HEK293 (cell line): Measurements from ENCODE around the gene CIB4.
A peak's percentile ranks its signal among the peaks of the same experiment; 100 is the strongest.

Experiments
- CTCF ChIA-PET: fragments of 350-600 bp; formaldehyde crosslinking; extraction: SDS; loops from one replicate; lab custom pipeline; 2021; ENCODE audit warnings: antibody characterized with exemption; lab: Yijun Ruan, JAX
- POLR2A ChIA-PET: fragments of 300-600 bp; formaldehyde crosslinking; extraction: SDS; loops from one replicate; lab custom pipeline; 2020; ENCODE audit warnings: antibody characterized with exemption, inconsistent platforms; lab: Yijun Ruan, JAX
- H3K27ac ChIP-seq: fragments of 200-500 bp; sonication (Bioruptor generic); 2 replicates; pipeline ENCODE4 v1.5.1; 2014; ENCODE audit warnings: low read depth, low read length, control low read depth, inconsistent platforms; ENCODE audit errors: extremely low read depth
- H3K36me3 ChIP-seq, 2 experiments: fragments of 200-500 bp in 1 of 2; sonication (Bioruptor generic) in 1 of 2; 1 replicate in 1 of 2; 2 replicates in 1 of 2; pipeline ENCODE4 v1.5.1; 2014 to 2017; ENCODE audit warnings: inconsistent platforms in 2 of 2, low read length in 2 of 2; ENCODE audit not compliant: control insufficient read depth in 2 of 2, insufficient read depth in 1 of 2
- H3K4me1 ChIP-seq: fragments of 200-500 bp; sonication (Bioruptor generic); 2 replicates; pipeline ENCODE4 v1.5.1; 2014; ENCODE audit warnings: mild to moderate bottlenecking, low read length, inconsistent platforms; ENCODE audit not compliant: control insufficient read depth, insufficient read depth
- H3K4me3 ChIP-seq: 2 replicates; pipeline ENCODE4 v1.5.1; 2011; ENCODE audit warnings: low read depth, mild to moderate bottlenecking, control low read depth, low read length, moderate library complexity
- H3K9me3 ChIP-seq: fragments of 200-500 bp; sonication (Bioruptor generic); 2 replicates; pipeline ENCODE4 v1.5.1; 2014; ENCODE audit warnings: low read depth, low read length, inconsistent platforms; ENCODE audit not compliant: control insufficient read depth, insufficient read depth
- GLIS1 ChIP-seq: fragments of 450-650 bp; formaldehyde crosslinking; IDR thresholded peaks from 2 replicates; pipeline ENCODE4 v1.5.1; 2016; ENCODE audit warnings: missing biosample characterization, missing genetic modification characterization
- KLF1 ChIP-seq: fragments of 450-650 bp; formaldehyde crosslinking; IDR thresholded peaks from 2 replicates; pipeline ENCODE4 v1.5.1; 2016; ENCODE audit warnings: missing biosample characterization, missing genetic modification characterization
- MYNN ChIP-seq: fragments of 450-650 bp; formaldehyde crosslinking; IDR thresholded peaks from 2 replicates; pipeline ENCODE4 v1.5.1; 2016; ENCODE audit warnings: missing biosample characterization, missing genetic modification characterization, borderline replicate concordance
- OVOL3 ChIP-seq: fragments of 450-650 bp; formaldehyde crosslinking; IDR thresholded peaks from 2 replicates; pipeline ENCODE4 v1.5.1; 2016; ENCODE audit warnings: missing biosample characterization, missing genetic modification characterization
- PRDM10 ChIP-seq: fragments of 450-650 bp; formaldehyde crosslinking; IDR thresholded peaks from 2 replicates; pipeline ENCODE4 v1.5.1; 2016; ENCODE audit warnings: missing biosample characterization, missing genetic modification characterization
- SALL2 ChIP-seq: fragments of 450-650 bp; formaldehyde crosslinking; IDR thresholded peaks from 2 replicates; pipeline ENCODE4 v1.5.0; 2017; ENCODE audit warnings: missing biosample characterization, mild to moderate bottlenecking, missing genetic modification characterization, borderline replicate concordance
- WT1 ChIP-seq: fragments of 450-650 bp; formaldehyde crosslinking; IDR thresholded peaks from 2 replicates; pipeline ENCODE4 v1.5.1; 2016; ENCODE audit warnings: missing biosample characterization, missing genetic modification characterization
- ZEB2 ChIP-seq: fragments of 450-650 bp; formaldehyde crosslinking; IDR thresholded peaks from 2 replicates; pipeline ENCODE4 v1.5.1; 2016; ENCODE audit warnings: missing biosample characterization, missing genetic modification characterization
- ZFHX2 ChIP-seq: fragments of 450-650 bp; formaldehyde crosslinking; conservative IDR thresholded peaks from 2 replicates; pipeline ENCODE4 v1.5.1; 2016; ENCODE audit warnings: missing biosample characterization, missing genetic modification characterization
- ZIC2 ChIP-seq: fragments of 450-650 bp; formaldehyde crosslinking; IDR thresholded peaks from 2 replicates; pipeline ENCODE4 v1.5.1; 2016; ENCODE audit warnings: missing biosample characterization, missing genetic modification characterization
- ZNF394 ChIP-seq: fragments of 450-650 bp; formaldehyde crosslinking; IDR thresholded peaks from 2 replicates; pipeline ENCODE4 v1.5.1; 2016; ENCODE audit warnings: missing biosample characterization, missing genetic modification characterization, mild to moderate bottlenecking, moderate library complexity, borderline replicate concordance
- ZNF416 ChIP-seq: fragments of 450-650 bp; formaldehyde crosslinking; IDR thresholded peaks from 2 replicates; pipeline ENCODE4 v1.5.1; 2016; ENCODE audit warnings: missing biosample characterization, missing genetic modification characterization
- ZNF423 ChIP-seq: fragments of 450-650 bp; formaldehyde crosslinking; IDR thresholded peaks from 2 replicates; pipeline ENCODE4 v1.5.1; 2016; ENCODE audit warnings: missing biosample characterization, missing genetic modification characterization
- ZNF704 ChIP-seq: fragments of 450-650 bp; formaldehyde crosslinking; IDR thresholded peaks from 2 replicates; pipeline ENCODE4 v1.5.1; 2016; ENCODE audit warnings: missing biosample characterization, missing genetic modification characterization
- ZNF837 ChIP-seq: fragments of 450-650 bp; formaldehyde crosslinking; IDR thresholded peaks from 2 replicates; pipeline ENCODE4 v1.5.1; 2016; ENCODE audit warnings: missing biosample characterization, missing genetic modification characterization
- TF ChIP-seq, protein P1 (sequence below): fragments of 450-650 bp; formaldehyde crosslinking; IDR thresholded peaks from 2 replicates; pipeline ENCODE4 v1.5.1; 2016; ENCODE audit warnings: missing biosample characterization, missing genetic modification characterization

Gene CIB4

GRCh38 chr2:26576565-26577441 lies 64.4 kb downstream of the CIB4 start:
- Histone ChIP-seq H3K4me1 (no peaks in the 10 kb centered on the region), H3K4me3 (no peak overlapping the region), H3K9me3 (no peaks in the 10 kb centered on the region), H3K27ac (no peak overlapping the region), H3K36me3 (no peaks in the 10 kb centered on the region)
- TF ChIP-seq ZNF837 (tag by site-specific recombination) (no peak), SALL2 (tag by site-specific recombination) (no peak), ZIC2 (tag by site-specific recombination) (peak; percentile 90), ZFHX2 (0 out of 2 replicates have a peak, but pooled peaks have one; percentile 23), OVOL3 (tag by site-specific recombination) (no peak), ZNF423 (tag by site-specific recombination) (no peak), KLF1 (tag by site-specific recombination) (peak; percentile 79), GLIS1 (tag by site-specific recombination) (0 out of 2 replicates have a peak, but pooled peaks have one; percentile 11)
- TF ChIP-seq, protein P1, sequence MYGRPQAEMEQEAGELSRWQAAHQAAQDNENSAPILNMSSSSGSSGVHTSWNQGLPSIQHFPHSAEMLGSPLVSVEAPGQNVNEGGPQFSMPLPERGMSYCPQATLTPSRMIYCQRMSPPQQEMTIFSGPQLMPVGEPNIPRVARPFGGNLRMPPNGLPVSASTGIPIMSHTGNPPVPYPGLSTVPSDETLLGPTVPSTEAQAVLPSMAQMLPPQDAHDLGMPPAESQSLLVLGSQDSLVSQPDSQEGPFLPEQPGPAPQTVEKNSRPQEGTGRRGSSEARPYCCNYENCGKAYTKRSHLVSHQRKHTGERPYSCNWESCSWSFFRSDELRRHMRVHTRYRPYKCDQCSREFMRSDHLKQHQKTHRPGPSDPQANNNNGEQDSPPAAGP (tag by site-specific recombination) = peak; percentile 70
- POLR2A ChIA-PET = no interaction called here
- CTCF ChIA-PET = interaction anchor here (0.6 to 5.1 kb wide), 34 partner anchors 9 to 909 kb away, joined by 3 to 42 read pairs (median 4); partner anchors contain the start of gene OTOF

DNA sequence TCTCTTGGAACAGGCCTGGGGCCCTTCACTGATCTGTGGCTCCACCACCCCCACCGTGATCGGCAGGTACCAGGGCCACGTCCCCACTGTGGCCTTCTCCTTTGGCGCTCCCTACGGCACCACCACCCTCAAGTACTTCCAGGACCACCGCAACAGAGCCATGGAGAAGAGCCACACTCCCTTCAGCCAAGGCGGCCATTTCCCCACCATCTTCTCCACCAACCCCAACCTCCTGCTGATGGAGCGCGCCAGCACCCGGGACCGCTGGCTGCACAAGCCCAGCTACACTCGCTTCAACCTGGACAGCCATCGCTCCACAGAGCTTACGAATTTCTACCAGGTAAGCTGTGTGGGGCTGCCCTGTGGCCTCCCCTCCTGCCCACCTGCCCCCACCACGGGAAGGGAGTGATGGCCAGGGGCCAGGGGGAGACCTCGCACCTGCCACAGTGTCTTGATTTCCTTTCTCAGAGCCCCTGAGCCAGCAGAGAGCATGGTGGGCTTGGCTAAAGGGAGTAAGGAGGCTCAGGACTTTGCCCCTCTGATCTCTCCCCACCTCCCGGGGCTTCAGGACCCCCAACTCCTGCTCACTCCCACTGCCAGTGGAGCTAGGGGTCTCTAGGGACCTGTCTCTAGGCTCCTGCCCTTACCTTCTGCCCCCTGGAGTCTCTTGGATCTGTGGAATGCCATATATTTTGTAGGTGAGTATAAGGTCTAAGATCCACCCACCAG lies 65.2 kb downstream of the CIB4 start:
- H3K36me3 ChIP-seq = no peaks in the 10 kb centered on the region
- TF ChIP-seq ZNF394 (tag by site-specific recombination) = no peak
- no peak for TF ChIP-seq ZNF416 (tag by site-specific recombination)
- TF ChIP-seq PRDM10 (tag by site-specific recombination) = no peak
- no peak for TF ChIP-seq ZEB2
- no peak for TF ChIP-seq ZNF704 (tag by site-specific recombination)
- TF ChIP-seq MYNN (tag by site-specific recombination) = no peak
- TF ChIP-seq WT1 = no peak
- TF ChIP-seq, all 188 proteins: peak for 0
- Histone ChIP-seq H3K9me3 (no peaks in the 10 kb centered on the region), H3K27ac (no peak overlapping the region), H3K4me3 (no peak overlapping the region), H3K4me1 (no peaks in the 10 kb centered on the region)
- ChIA-PET POLR2A (no interaction called here), CTCF (interaction anchor here (0.6 to 5.1 kb wide), 6 partner anchors 16 to 625 kb away, joined by 3 to 42 read pairs (median 4); no protein-coding TSS in a partner anchor)
